ENCODE results near the gene HOOK1.

HOOK1 gene

GRCh38 chr1:59803458-59804038 is 11.2 kb upstream of the HOOK1 start:
- H3K4me3 ChIP-seq (replicated peaks; ENCODE audit: low read depth, low read length) = no peak overlapping the region
- no peak for TF ChIP-seq CTCF (IDR thresholded peaks at IDR 0.05; ENCODE audit: low read depth, low read length, missing control alignments)
- no peak for DNase-seq (ENCODE audit: extremely low read depth, low read depth)

- no peak overlapping the region for H3K4me3 ChIP-seq (replicated peaks; ENCODE audit: low read depth, low read length)
- DNase-seq (ENCODE audit: extremely low read depth, low read depth) = no peak
- no peak for TF ChIP-seq CTCF (IDR thresholded peaks at IDR 0.05; ENCODE audit: low read depth, low read length, missing control alignments)
These were observed 10.4 kb upstream of the HOOK1 start for GRCh38 chr1:59804301-59804700.

- no peak for DNase-seq (ENCODE audit: extremely low read depth, low read depth)
- no peak for TF ChIP-seq CTCF (IDR thresholded peaks at IDR 0.05; ENCODE audit: low read depth, low read length, missing control alignments)
- H3K4me3 ChIP-seq (replicated peaks; ENCODE audit: low read depth, low read length) = no peak overlapping the region
These were observed 9.2 kb upstream of the HOOK1 start for GRCh38 chr1:59805554-59805953.

GRCh38 chr1:59814180-59814900 is 409 bp upstream of the HOOK1 start:
- no peak for TF ChIP-seq CTCF (IDR thresholded peaks at IDR 0.05; ENCODE audit: low read depth, low read length, missing control alignments)
- DNase-seq (ENCODE audit: extremely low read depth, low read depth) = no peak
- no peak overlapping the region for H3K4me3 ChIP-seq (replicated peaks; ENCODE audit: low read depth, low read length)

- TF ChIP-seq CTCF (IDR thresholded peaks at IDR 0.05; ENCODE audit: low read depth, low read length, missing control alignments) = no peak
- H3K4me3 ChIP-seq (replicated peaks; ENCODE audit: low read depth, low read length) = no peak overlapping the region
- no peak for DNase-seq (ENCODE audit: extremely low read depth, low read depth)
These were observed 1.1 kb downstream of the HOOK1 start for GRCh38 chr1:59815892-59816291.

- TF ChIP-seq CTCF (IDR thresholded peaks at IDR 0.05; ENCODE audit: low read depth, low read length, missing control alignments) = no peak
- H3K4me3 ChIP-seq (replicated peaks; ENCODE audit: low read depth, low read length) = no peak overlapping the region
- no peak for DNase-seq (ENCODE audit: extremely low read depth, low read depth)
These were observed 1.6 kb downstream of the HOOK1 start for GRCh38 chr1:59816318-59816878.
